Measurements from ENCODE around the gene CDHR1.

CDHR1 gene

GRCh38 chr10:84257343-84258020, 63.1 kb downstream of the CDHR1 start:
- H2AFZ ChIP-seq (ENCODE audit: low read depth, low read length) = peak overlapping the region; percentile 52; the same call in 1 of the 2 replicates
- H3K36me3 ChIP-seq (replicated peaks; ENCODE audit: low read depth, low read length) = no peaks in the 10 kb centered on the region
- peak overlapping the region; percentile 30 for H3K4me3 ChIP-seq (ENCODE audit: low read length)
- H3K79me2 ChIP-seq (ENCODE audit: low read length) = no peaks in the 10 kb centered on the region
- TF ChIP-seq EZH2phosphoT487 (IDR thresholded peaks at IDR 0.05; ENCODE audit: low read depth) (no peak), CTCF (IDR thresholded peaks at IDR 0.05; ENCODE audit: low read depth, low read length) (no peak)
- no peaks in the 10 kb centered on the region for H3K4me1 ChIP-seq (ENCODE audit: low read length)
- H3K9me3 ChIP-seq (ENCODE audit: insufficient read depth, low read length) = no peaks in the 10 kb centered on the region
- H4K20me1 ChIP-seq (ENCODE audit: insufficient read depth, low read length) = no peaks in the 10 kb centered on the region
- H3K27me3 ChIP-seq (ENCODE audit: low read depth, low read length) = no peaks in the 10 kb centered on the region; the same call in 1 of the 2 replicates
- no peak overlapping the region for H3K27ac ChIP-seq (ENCODE audit: low read length)
- H3K9ac ChIP-seq (ENCODE audit: low read length) = no peak overlapping the region
- H3K4me2 ChIP-seq (ENCODE audit: low read length) = peak overlapping the region; percentile 47

GRCh38 chr10:84258034-84258695, 63.8 kb downstream of the CDHR1 start:
- H4K20me1 ChIP-seq (ENCODE audit: insufficient read depth, low read length) = no peaks in the 10 kb centered on the region
- H3K36me3 ChIP-seq (replicated peaks; ENCODE audit: low read depth, low read length) = no peaks in the 10 kb centered on the region
- no peaks in the 10 kb centered on the region for H3K9me3 ChIP-seq (ENCODE audit: insufficient read depth, low read length)
- no peaks in the 10 kb centered on the region for H3K4me1 ChIP-seq (ENCODE audit: low read length)
- no peak overlapping the region for H3K9ac ChIP-seq (ENCODE audit: low read length)
- no peak overlapping the region for H3K4me3 ChIP-seq (ENCODE audit: low read length)
- no peaks in the 10 kb centered on the region for H3K79me2 ChIP-seq (ENCODE audit: low read length)
- H2AFZ ChIP-seq (ENCODE audit: low read depth, low read length) = no peak overlapping the region
- TF ChIP-seq EZH2phosphoT487 (IDR thresholded peaks at IDR 0.05; ENCODE audit: low read depth) (no peak), CTCF (IDR thresholded peaks at IDR 0.05; ENCODE audit: low read depth, low read length) (no peak)
- H3K27me3 ChIP-seq (ENCODE audit: low read depth, low read length) = no peaks in the 10 kb centered on the region; the same call in 1 of the 2 replicates
- H3K27ac ChIP-seq (ENCODE audit: low read length) = no peak overlapping the region
- no peak overlapping the region for H3K4me2 ChIP-seq (ENCODE audit: low read length)

GRCh38 chr10:84261236-84261915, 67.0 kb downstream of the CDHR1 start:
- Histone ChIP-seq H3K4me2 (ENCODE audit: low read length) (no peak overlapping the region), H3K4me1 (ENCODE audit: low read length) (peaks cover 5% of the 10 kb centered on the region; the same call in 1 of the 2 replicates), H3K36me3 (replicated peaks; ENCODE audit: low read depth, low read length) (no peaks in the 10 kb centered on the region), H3K9ac (ENCODE audit: low read length) (no peak overlapping the region), H3K79me2 (ENCODE audit: low read length) (no peaks in the 10 kb centered on the region), H2AFZ (ENCODE audit: low read depth, low read length) (no peak overlapping the region), H3K9me3 (ENCODE audit: insufficient read depth, low read length) (no peaks in the 10 kb centered on the region), H3K4me3 (ENCODE audit: low read length) (no peak overlapping the region), H3K27ac (ENCODE audit: low read length) (no peak overlapping the region), H3K27me3 (ENCODE audit: low read depth, low read length) (no peaks in the 10 kb centered on the region), H4K20me1 (ENCODE audit: insufficient read depth, low read length) (no peaks in the 10 kb centered on the region)
- TF ChIP-seq EZH2phosphoT487 (IDR thresholded peaks at IDR 0.05; ENCODE audit: low read depth) (no peak), CTCF (IDR thresholded peaks at IDR 0.05; ENCODE audit: low read depth, low read length) (no peak)

All from OCI-LY3 (cell line).